ENCODE results near the gene RAE1. TPM values are rescaled to one million over a fixed set of nuclear protein-coding genes. Genes with fewer than 3 reads are reported as not detected.

Gene RAE1
- polyA plus RNA-seq, 4 donors, result 37.1 to 60.3 (median 57.9) TPM

- no peak for DNase-seq (ENCODE audit: low read depth in 4 of 4, low spot score in 3 of 4)
Observed at GRCh38 chr20:57384953-57385761, 34.1 kb downstream of the RAE1 start.

DNA sequence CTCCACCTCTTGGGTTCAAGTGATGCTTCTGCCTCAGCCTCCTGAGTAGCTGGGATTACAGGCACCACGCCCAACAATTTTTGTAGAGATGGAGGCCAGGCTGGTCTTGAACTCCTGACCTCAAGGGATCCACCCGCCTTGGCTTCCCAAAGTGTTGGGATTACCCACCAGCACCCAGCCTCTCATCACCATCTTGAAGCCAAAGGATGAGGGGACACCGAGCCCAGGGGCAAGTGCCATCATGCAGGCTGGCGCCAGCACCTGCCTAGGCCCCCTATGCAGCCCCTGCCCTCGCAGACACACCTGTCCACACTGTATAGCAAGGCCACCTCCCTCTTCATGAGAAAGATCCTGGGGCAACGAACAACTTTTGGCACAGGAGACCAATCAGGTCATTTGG is 34.9 kb downstream of the RAE1 start:
- DNase-seq (ENCODE audit: low read depth in 4 of 4, low spot score in 3 of 4), result no peak

- DNase-seq (ENCODE audit: low read depth in 4 of 4, low spot score in 3 of 4), result no peak
Observed at GRCh38 chr20:57386762-57387161, 35.7 kb downstream of the RAE1 start.

- DNase-seq (ENCODE audit: low read depth in 4 of 4, low spot score in 3 of 4), result no peak
Observed at GRCh38 chr20:57387463-57387862, 36.4 kb downstream of the RAE1 start.

- no peak for DNase-seq (ENCODE audit: low read depth in 4 of 4, low spot score in 3 of 4)
Observed at GRCh38 chr20:57387945-57388371, 36.9 kb downstream of the RAE1 start.

DNA sequence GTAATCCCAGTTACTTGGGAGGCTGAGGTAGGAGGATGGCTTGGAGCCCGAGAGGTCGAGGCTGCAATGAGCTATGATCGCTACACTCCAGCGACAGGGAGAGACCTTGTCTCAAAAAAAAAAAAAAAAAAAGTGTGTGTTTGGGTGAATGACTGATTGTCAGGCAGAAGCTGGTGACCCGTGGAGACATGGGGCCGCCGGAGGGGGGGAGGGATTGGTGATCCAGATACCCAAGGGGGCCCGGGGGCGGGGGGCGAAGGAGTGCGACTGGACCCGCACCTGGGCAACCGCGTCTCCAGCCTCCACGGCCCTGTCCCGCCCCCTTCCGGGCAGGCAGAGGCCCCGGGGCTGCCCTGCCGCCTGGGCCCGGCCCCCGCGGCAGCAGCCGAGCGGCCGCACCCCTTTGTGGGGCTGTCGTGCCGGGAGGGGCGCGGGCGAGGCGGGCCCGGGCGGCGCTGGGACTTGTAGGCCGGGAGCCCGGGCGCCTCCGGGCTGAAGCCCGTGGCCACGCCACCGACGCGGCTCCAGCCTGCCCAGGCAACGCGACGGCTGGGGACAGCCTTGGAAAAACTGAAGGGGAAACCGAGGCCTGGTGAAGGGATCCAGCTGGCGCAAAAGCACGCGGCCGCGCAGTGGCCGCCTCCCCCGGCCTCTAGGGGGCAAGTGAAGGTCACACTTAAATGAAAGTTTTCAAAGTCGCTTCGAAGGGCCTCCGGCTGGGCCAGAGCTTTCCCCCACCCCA is 38.1 kb downstream of the RAE1 start:
- peak in 2 of 4 donors; percentile 60 to 62 for DNase-seq (ENCODE audit: low read depth in 4 of 4, low spot score in 3 of 4)

DNA sequence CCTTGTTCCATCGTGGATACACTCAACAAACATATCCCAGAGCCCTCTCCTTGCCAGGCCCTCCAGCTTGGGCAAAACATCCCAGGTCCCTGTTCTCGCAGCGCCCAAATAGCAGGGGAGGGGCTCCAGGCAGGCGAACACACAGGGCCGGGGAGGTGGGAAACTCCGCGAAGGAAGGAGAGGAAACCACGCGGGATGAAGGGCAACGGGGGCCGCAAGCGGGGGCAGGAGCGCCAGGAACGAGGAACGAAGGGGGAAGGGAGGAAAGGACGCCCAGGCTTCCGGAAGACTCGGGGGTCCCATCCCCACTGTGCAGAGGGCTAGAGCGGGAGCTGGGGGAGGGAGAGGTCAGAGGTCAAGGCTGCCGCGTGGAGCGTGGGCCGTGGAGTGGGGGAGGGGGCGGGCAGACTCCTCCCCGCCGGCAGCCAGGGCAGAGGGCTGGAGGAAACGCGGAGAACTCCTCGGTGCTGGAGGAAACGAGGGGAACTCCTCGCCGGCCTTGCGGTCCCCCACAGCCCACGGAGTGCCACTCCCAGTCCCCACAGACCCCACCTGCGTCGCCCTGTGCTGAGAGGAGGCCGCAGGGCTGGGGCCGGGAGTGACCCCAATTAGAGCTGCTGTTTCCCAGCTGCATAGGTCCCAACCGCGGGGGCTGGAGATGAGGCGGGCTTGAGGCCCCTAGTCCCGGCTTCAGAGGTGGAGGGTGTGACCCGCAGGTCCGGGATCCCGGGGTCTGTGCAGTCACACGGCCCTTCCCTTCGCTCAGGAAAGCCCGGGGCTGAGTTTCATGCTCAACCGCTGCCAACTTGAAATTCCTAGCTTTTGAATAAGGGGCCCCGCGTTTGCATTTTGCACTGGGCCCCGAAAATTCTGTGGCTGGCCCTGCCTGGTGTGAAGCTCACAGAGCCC is 38.9 kb downstream of the RAE1 start:
- no peak for DNase-seq (ENCODE audit: low read depth in 4 of 4, low spot score in 3 of 4)

GRCh38 chr20:57390604-57391438 is 39.8 kb downstream of the RAE1 start, which contains the start of gene RBM38:
Gene RBM38 (plus strand): TSS chr20:57391396. CDS start chr20:57391582, 186 bp downstream.
- peak in 1 of 4 donors; percentile 58 for DNase-seq (ENCODE audit: low read depth in 4 of 4, low spot score in 3 of 4)

GRCh38 chr20:57391439-57392301 is 40.6 kb downstream of the RAE1 start:
- DNase-seq (ENCODE audit: low read depth in 4 of 4, low spot score in 3 of 4), result no peak

DNA sequence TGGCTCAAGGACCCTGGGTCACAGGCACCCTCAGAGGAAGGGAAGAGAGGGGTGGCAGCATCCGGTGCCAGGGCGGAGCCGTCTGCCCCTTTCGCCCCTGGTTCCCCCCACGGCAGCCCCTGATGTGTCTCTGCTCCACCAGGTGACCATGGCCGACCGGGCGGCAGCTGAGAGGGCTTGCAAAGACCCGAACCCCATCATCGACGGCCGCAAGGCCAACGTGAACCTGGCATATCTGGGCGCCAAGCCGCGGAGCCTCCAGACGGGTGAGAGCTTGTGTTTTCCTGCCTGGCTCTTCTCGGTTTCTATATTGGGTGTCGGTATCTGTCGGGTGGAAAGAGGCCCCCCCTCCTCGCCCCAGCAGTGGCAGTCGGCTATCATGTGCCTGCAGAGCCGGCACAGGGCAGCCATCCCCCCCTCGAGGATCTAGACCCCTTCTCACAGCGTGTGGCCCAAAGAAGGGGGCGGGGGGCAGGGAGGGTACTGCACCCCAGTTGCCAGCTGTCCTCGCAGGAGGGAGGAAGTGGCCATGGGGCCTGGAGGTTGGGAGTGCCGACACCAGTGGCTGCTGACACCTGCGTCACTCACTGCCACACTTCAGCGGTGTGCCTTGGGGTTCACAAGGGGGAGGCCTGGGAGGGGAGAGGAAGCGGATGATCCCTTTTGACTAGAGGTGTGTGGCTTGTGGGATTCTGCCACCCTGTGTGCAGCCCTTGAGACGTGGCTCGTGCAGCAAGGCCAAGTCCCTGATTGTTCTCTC is 41.6 kb downstream of the RAE1 start:
- no peak for DNase-seq (ENCODE audit: low read depth in 4 of 4, low spot score in 3 of 4)

- no peak for DNase-seq (ENCODE audit: low read depth in 4 of 4, low spot score in 3 of 4)
Observed at GRCh38 chr20:57393321-57394120, 42.5 kb downstream of the RAE1 start.

- no peak for DNase-seq (ENCODE audit: low read depth in 4 of 4, low spot score in 3 of 4)
Observed at GRCh38 chr20:57394121-57395082, 43.3 kb downstream of the RAE1 start.

DNA sequence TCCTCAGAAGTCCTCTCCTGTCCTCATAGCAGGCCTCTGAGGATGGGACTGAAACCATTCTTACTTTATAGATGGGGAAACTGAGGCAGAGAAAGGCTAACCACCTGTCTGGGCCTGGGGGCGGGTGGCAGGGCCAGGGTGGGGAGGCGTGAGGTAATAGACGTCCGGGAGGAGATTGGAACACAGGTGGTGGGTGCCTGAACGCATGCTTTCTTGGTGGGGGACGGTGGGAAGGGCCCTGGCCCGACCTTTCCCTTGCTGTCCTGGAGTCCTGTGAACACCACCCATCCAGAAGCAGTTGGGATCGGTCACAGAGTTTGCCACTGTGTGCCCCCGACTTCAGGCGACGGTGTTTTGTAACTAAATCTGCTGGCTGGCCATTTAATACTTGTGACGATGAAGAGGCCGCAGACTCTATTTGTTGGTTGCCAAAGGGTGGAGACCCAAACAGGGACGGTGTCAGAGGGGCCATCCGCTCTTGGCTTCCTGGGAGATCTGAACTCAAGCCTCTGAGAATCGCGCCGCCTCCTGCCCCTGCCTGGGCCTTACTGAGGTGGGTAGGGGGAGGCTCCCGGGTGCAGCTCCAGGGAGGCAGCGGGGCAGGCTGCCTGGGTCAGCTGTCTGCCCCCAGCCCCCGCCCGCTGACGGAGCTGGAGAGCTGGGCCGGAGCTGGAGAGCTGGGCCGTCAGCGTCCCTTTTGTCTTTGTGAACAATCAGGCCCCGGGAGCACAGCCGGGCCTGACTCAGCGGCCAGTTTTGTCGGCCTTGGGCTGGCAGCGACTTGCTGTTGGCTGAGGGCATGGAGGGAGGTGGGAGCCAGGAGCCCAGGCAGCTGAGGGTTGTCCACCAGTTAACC is 44.3 kb downstream of the RAE1 start:
- no peak for DNase-seq (ENCODE audit: low read depth in 4 of 4, low spot score in 3 of 4)

GRCh38 chr20:57396212-57396983 is 45.3 kb downstream of the RAE1 start:
- DNase-seq (ENCODE audit: low read depth in 4 of 4, low spot score in 3 of 4), result no peak

Measured in left renal pelvis (tissue), 4 donors.